ENCODE results near the gene ANTXRL.
"Not testable (repeated sequence)": the region's sequence is repeated elsewhere in the genome, so short reads cannot be mapped to it uniquely, and the experiment has no call there.

ANTXRL gene

GRCh38 chr10:46298477-46299285, 11.9 kb downstream of the ANTXRL start:
- Histone ChIP-seq H3K9ac (ENCODE audit: low read depth, low read length) (no peak overlapping the region), H3K9me3 (ENCODE audit: control insufficient read depth, insufficient read depth, low read length) (no peaks in the 10 kb centered on the region), H3K27ac (ENCODE audit: low read depth, low read length) (no peak overlapping the region), H3K27me3 (ENCODE audit: control insufficient read depth, insufficient read depth, low read length) (no peaks in the 10 kb centered on the region), H3K4me1 (ENCODE audit: control insufficient read depth, insufficient read depth, low read length) (no peaks in the 10 kb centered on the region), H3K36me3 (ENCODE audit: control insufficient read depth, insufficient read depth, low read length) (no peaks in the 10 kb centered on the region), H3K4me3 (ENCODE audit: low read depth, low read length) (no peak overlapping the region)

- no peak overlapping the region for H3K9ac ChIP-seq (ENCODE audit: low read depth, low read length)
- no peak overlapping the region for H3K4me3 ChIP-seq (ENCODE audit: low read depth, low read length)
- no peaks in the 10 kb centered on the region for H3K9me3 ChIP-seq (ENCODE audit: control insufficient read depth, insufficient read depth, low read length)
- H3K27me3 ChIP-seq (ENCODE audit: control insufficient read depth, insufficient read depth, low read length): no peaks in the 10 kb centered on the region
- no peak overlapping the region for H3K27ac ChIP-seq (ENCODE audit: low read depth, low read length)
- no peaks in the 10 kb centered on the region for H3K4me1 ChIP-seq (ENCODE audit: control insufficient read depth, insufficient read depth, low read length)
- H3K36me3 ChIP-seq (ENCODE audit: control insufficient read depth, insufficient read depth, low read length): no peaks in the 10 kb centered on the region
Measured at GRCh38 chr10:46299286-46299535, 12.4 kb downstream of the ANTXRL start.

- H3K36me3 ChIP-seq (ENCODE audit: control insufficient read depth, insufficient read depth, low read length): no peaks in the 10 kb centered on the region
- no peak overlapping the region for H3K4me3 ChIP-seq (ENCODE audit: low read depth, low read length)
- no peaks in the 10 kb centered on the region for H3K4me1 ChIP-seq (ENCODE audit: control insufficient read depth, insufficient read depth, low read length)
- no peaks in the 10 kb centered on the region for H3K27me3 ChIP-seq (ENCODE audit: control insufficient read depth, insufficient read depth, low read length)
- no peak overlapping the region for H3K9ac ChIP-seq (ENCODE audit: low read depth, low read length)
- H3K9me3 ChIP-seq (ENCODE audit: control insufficient read depth, insufficient read depth, low read length): no peaks in the 10 kb centered on the region
- no peak overlapping the region for H3K27ac ChIP-seq (ENCODE audit: low read depth, low read length)
Measured at GRCh38 chr10:46299536-46300369, 13.0 kb downstream of the ANTXRL start.

- not testable (repeated sequence) for H3K4me1 ChIP-seq (ENCODE audit: control insufficient read depth, insufficient read depth, low read length); H3K36me3 ChIP-seq (ENCODE audit: control insufficient read depth, insufficient read depth, low read length); H3K27ac ChIP-seq (ENCODE audit: low read depth, low read length); H3K27me3 ChIP-seq (ENCODE audit: control insufficient read depth, insufficient read depth, low read length); H3K9ac ChIP-seq (ENCODE audit: low read depth, low read length); H3K4me3 ChIP-seq (ENCODE audit: low read depth, low read length); H3K9me3 ChIP-seq (ENCODE audit: control insufficient read depth, insufficient read depth, low read length)
Measured at GRCh38 chr10:46300370-46300711, 13.5 kb downstream of the ANTXRL start.

- H3K36me3 ChIP-seq (ENCODE audit: control insufficient read depth, insufficient read depth, low read length): no peaks in the 10 kb centered on the region
- H3K4me1 ChIP-seq (ENCODE audit: control insufficient read depth, insufficient read depth, low read length): no peaks in the 10 kb centered on the region
- H3K9ac ChIP-seq (ENCODE audit: low read depth, low read length): no peak overlapping the region
- H3K4me3 ChIP-seq (ENCODE audit: low read depth, low read length): no peak overlapping the region
- H3K27ac ChIP-seq (ENCODE audit: low read depth, low read length): no peak overlapping the region
- H3K27me3 ChIP-seq (ENCODE audit: control insufficient read depth, insufficient read depth, low read length): no peaks in the 10 kb centered on the region
- no peaks in the 10 kb centered on the region for H3K9me3 ChIP-seq (ENCODE audit: control insufficient read depth, insufficient read depth, low read length)
Measured at GRCh38 chr10:46301056-46301645, 14.4 kb downstream of the ANTXRL start.

- no peak overlapping the region for H3K4me3 ChIP-seq (ENCODE audit: low read depth, low read length)
- H3K4me1 ChIP-seq (ENCODE audit: control insufficient read depth, insufficient read depth, low read length): no peaks in the 10 kb centered on the region
- H3K36me3 ChIP-seq (ENCODE audit: control insufficient read depth, insufficient read depth, low read length): no peaks in the 10 kb centered on the region
- no peak overlapping the region for H3K9ac ChIP-seq (ENCODE audit: low read depth, low read length)
- no peaks in the 10 kb centered on the region for H3K9me3 ChIP-seq (ENCODE audit: control insufficient read depth, insufficient read depth, low read length)
- no peak overlapping the region for H3K27ac ChIP-seq (ENCODE audit: low read depth, low read length)
- H3K27me3 ChIP-seq (ENCODE audit: control insufficient read depth, insufficient read depth, low read length): no peaks in the 10 kb centered on the region
Measured at GRCh38 chr10:46301721-46302479, 15.1 kb downstream of the ANTXRL start.

GRCh38 chr10:46302765-46303352, 16.1 kb downstream of the ANTXRL start:
- H3K36me3 ChIP-seq (ENCODE audit: control insufficient read depth, insufficient read depth, low read length); H3K4me1 ChIP-seq (ENCODE audit: control insufficient read depth, insufficient read depth, low read length); H3K27ac ChIP-seq (ENCODE audit: low read depth, low read length); H3K9me3 ChIP-seq (ENCODE audit: control insufficient read depth, insufficient read depth, low read length); H3K27me3 ChIP-seq (ENCODE audit: control insufficient read depth, insufficient read depth, low read length); H3K9ac ChIP-seq (ENCODE audit: low read depth, low read length); H3K4me3 ChIP-seq (ENCODE audit: low read depth, low read length): not testable (repeated sequence)

GRCh38 chr10:46304062-46304461, 17.3 kb downstream of the ANTXRL start:
- Histone ChIP-seq H3K9me3 (ENCODE audit: control insufficient read depth, insufficient read depth, low read length) (no peaks in the 10 kb centered on the region), H3K4me1 (ENCODE audit: control insufficient read depth, insufficient read depth, low read length) (no peaks in the 10 kb centered on the region), H3K4me3 (ENCODE audit: low read depth, low read length) (no peak overlapping the region), H3K27ac (ENCODE audit: low read depth, low read length) (no peak overlapping the region), H3K36me3 (ENCODE audit: control insufficient read depth, insufficient read depth, low read length) (no peaks in the 10 kb centered on the region), H3K27me3 (ENCODE audit: control insufficient read depth, insufficient read depth, low read length) (no peaks in the 10 kb centered on the region), H3K9ac (ENCODE audit: low read depth, low read length) (no peak overlapping the region)

- H3K9ac ChIP-seq (ENCODE audit: low read depth, low read length); H3K27ac ChIP-seq (ENCODE audit: low read depth, low read length); H3K4me1 ChIP-seq (ENCODE audit: control insufficient read depth, insufficient read depth, low read length); H3K27me3 ChIP-seq (ENCODE audit: control insufficient read depth, insufficient read depth, low read length); H3K36me3 ChIP-seq (ENCODE audit: control insufficient read depth, insufficient read depth, low read length); H3K9me3 ChIP-seq (ENCODE audit: control insufficient read depth, insufficient read depth, low read length); H3K4me3 ChIP-seq (ENCODE audit: low read depth, low read length): not testable (repeated sequence)
Measured at GRCh38 chr10:46304671-46305070, 17.9 kb downstream of the ANTXRL start.

- no peak overlapping the region for H3K4me3 ChIP-seq (ENCODE audit: low read depth, low read length)
- no peaks in the 10 kb centered on the region for H3K9me3 ChIP-seq (ENCODE audit: control insufficient read depth, insufficient read depth, low read length)
- H3K27me3 ChIP-seq (ENCODE audit: control insufficient read depth, insufficient read depth, low read length): no peaks in the 10 kb centered on the region
- no peak overlapping the region for H3K9ac ChIP-seq (ENCODE audit: low read depth, low read length)
- H3K27ac ChIP-seq (ENCODE audit: low read depth, low read length): no peak overlapping the region
- no peaks in the 10 kb centered on the region for H3K36me3 ChIP-seq (ENCODE audit: control insufficient read depth, insufficient read depth, low read length)
- no peaks in the 10 kb centered on the region for H3K4me1 ChIP-seq (ENCODE audit: control insufficient read depth, insufficient read depth, low read length)
Measured at GRCh38 chr10:46305079-46305818, 18.5 kb downstream of the ANTXRL start.

Measured in HUES48 (cell line).